ENCODE data around the gene ZFYVE9. TPM values are rescaled to one million over a fixed set of nuclear protein-coding genes. Genes with fewer than 3 reads are reported as not detected.

ZFYVE9 gene
- total and polyA plus RNA-seq, 2 of the 4 experiments (the other 2 are of a cell fraction), result 8.3 to 28.7 TPM

DNA sequence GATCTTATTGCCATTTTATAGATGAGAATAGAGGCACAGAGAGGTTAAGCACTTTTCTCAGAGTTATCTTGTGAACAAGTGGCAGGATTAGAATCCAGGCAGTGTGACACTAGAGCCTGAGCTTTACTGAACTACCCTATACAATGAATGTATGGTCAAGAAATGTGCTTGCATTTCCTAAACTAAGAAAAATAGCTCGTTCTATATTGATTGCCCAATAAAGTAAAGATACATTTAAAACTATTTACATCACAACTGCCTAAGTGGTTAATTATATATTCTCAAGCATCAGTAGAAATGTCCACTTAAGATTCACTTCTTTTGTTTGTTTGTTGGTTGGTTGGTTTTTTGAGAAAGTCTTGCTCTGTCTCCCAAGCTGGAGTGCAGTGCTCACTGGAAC, 91.6 kb downstream of the ZFYVE9 start:
- no peak overlapping the region for H2BK15ac ChIP-seq (ENCODE audit: low read depth, low read length)
- no peak overlapping the region for H3K18ac ChIP-seq (ENCODE audit: low read depth, low read length)
- no peak overlapping the region for H2BK120ac ChIP-seq (ENCODE audit: low read depth, low read length)
- H4K91ac ChIP-seq (ENCODE audit: insufficient read depth, low read depth, low read length), result no peak overlapping the region
- no peak overlapping the region for H3K56ac ChIP-seq (ENCODE audit: extremely low read depth, insufficient read depth, low read length)
- no peak for DNase-seq
- CTCF ChIA-PET, result no interaction called here
- peaks cover 3% of the 10 kb centered on the region for H3K4me1 ChIP-seq (ENCODE audit: control insufficient read depth, insufficient read depth, low read length)
- H3K36me3 ChIP-seq (ENCODE audit: control insufficient read depth, insufficient read depth, low read length), result no peaks in the 10 kb centered on the region
- WGBS, 2 experiments (ENCODE audit: extremely low coverage in 2 of 2, insufficient read length in 1 of 2), result no CpG with 5 or more reads among the region's 1 CpG
- no peaks in the 10 kb centered on the region for H3K27me3 ChIP-seq (ENCODE audit: control insufficient read depth, insufficient read depth, low read length)
- H4K20me1 ChIP-seq (ENCODE audit: insufficient read depth, low read length), result peaks cover 4% of the 10 kb centered on the region; the same call in 1 of the 2 replicates
- H3K4me3 ChIP-seq (ENCODE audit: insufficient read depth, low read depth, low read length), result no peak overlapping the region
- H2BK5ac ChIP-seq (ENCODE audit: low read depth, low read length, poor library complexity, severe bottlenecking), result no peak overlapping the region
- no peak for TF ChIP-seq CHD1 (IDR thresholded peaks at IDR 0.05; ENCODE audit: low read depth, low read length)
- no peak for TF ChIP-seq NFE2L2 (IDR thresholded peaks at IDR 0.05; ENCODE audit: low read depth, low read length)
- no peak for TF ChIP-seq RFX5 (IDR thresholded peaks at IDR 0.05; ENCODE audit: low read depth, low read length)
- TF ChIP-seq MAFK (IDR thresholded peaks at IDR 0.05; ENCODE audit: low read depth, low read length), result no peak
- no peak for TF ChIP-seq FOS (IDR thresholded peaks at IDR 0.05; ENCODE audit: low read depth, low read length)
- no peak for TF ChIP-seq POLR2A (IDR thresholded peaks at IDR 0.05; ENCODE audit: low read depth, low read length)
- TF ChIP-seq, protein P1, sequence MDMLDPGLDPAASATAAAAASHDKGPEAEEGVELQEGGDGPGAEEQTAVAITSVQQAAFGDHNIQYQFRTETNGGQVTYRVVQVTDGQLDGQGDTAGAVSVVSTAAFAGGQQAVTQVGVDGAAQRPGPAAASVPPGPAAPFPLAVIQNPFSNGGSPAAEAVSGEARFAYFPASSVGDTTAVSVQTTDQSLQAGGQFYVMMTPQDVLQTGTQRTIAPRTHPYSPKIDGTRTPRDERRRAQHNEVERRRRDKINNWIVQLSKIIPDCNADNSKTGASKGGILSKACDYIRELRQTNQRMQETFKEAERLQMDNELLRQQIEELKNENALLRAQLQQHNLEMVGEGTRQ (IDR thresholded peaks at IDR 0.05; ENCODE audit: low read depth, low read length), result no peak
- TF ChIP-seq, protein P2, sequence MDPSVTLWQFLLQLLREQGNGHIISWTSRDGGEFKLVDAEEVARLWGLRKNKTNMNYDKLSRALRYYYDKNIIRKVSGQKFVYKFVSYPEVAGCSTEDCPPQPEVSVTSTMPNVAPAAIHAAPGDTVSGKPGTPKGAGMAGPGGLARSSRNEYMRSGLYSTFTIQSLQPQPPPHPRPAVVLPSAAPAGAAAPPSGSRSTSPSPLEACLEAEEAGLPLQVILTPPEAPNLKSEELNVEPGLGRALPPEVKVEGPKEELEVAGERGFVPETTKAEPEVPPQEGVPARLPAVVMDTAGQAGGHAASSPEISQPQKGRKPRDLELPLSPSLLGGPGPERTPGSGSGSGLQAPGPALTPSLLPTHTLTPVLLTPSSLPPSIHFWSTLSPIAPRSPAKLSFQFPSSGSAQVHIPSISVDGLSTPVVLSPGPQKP (IDR thresholded peaks at IDR 0.05; ENCODE audit: borderline replicate concordance, low read depth, low read length), result no peak
- no peak for TF ChIP-seq SMC3 (IDR thresholded peaks at IDR 0.05; ENCODE audit: low read depth, low read length)
- no peak overlapping the region for H3K4ac ChIP-seq (ENCODE audit: low read depth, low read length)
- no peak overlapping the region for H3K14ac ChIP-seq (replicated peaks; ENCODE audit: low read depth, low read length)
- ATAC-seq (ENCODE audit: low read depth), result no peak
- dilution Hi-C loops (cut with HindIII; ENCODE audit: low sequenced_read_pairs, unreplicated experiment), result no loop called here
- no peaks in the 10 kb centered on the region for H3K9me1 ChIP-seq (ENCODE audit: insufficient read depth, low read length)
- H3K23ac ChIP-seq (ENCODE audit: low read depth, low read length), result no peak overlapping the region
- POLR2A ChIA-PET (ENCODE audit: unreplicated experiment), result interaction anchor here (0.5 kb wide), 1 partner anchor 22 kb away, joined by 14 read pairs; no protein-coding TSS in a partner anchor
- BruUV-seq (replicated peaks), result no TSS peak
- H2AK9ac ChIP-seq (replicated peaks; ENCODE audit: low read depth, low read length, poor library complexity), result no peak overlapping the region
- no peak overlapping the region for H4K8ac ChIP-seq (ENCODE audit: low read depth in 2 of 2, low read length in 2 of 2)
- H3K9me3 ChIP-seq (ENCODE audit: control insufficient read depth, insufficient read depth, low read length), result no peaks in the 10 kb centered on the region
- H3K9ac ChIP-seq (ENCODE audit: low read depth, low read length), result no peak overlapping the region
- in situ Hi-C loops (cut with MboI; ENCODE audit: low sequenced_read_pairs), result no loop called here
- no peak overlapping the region for H2BK20ac ChIP-seq (ENCODE audit: low read depth, low read length)
- H2AK5ac ChIP-seq (ENCODE audit: low read depth, low read length), result no peak overlapping the region
- H2AFZ ChIP-seq (replicated peaks; ENCODE audit: low read length, poor library complexity), result no peak overlapping the region
- intact Hi-C loops (cut with micrococcal nuclease), result no loop called here
- peaks cover 4 to 10% of the 10 kb centered on the region in 2 experiments; a peak in 2 of 4 replicates for H3K79me1 ChIP-seq (ENCODE audit: low read depth in 1 of 2, low read length in 2 of 2)
- no peak overlapping the region for H4K5ac ChIP-seq (ENCODE audit: low read depth, low read length)
- H3K27ac ChIP-seq (ENCODE audit: insufficient read depth, low read length), result no peak overlapping the region
- no peak overlapping the region for H3K4me2 ChIP-seq (ENCODE audit: low read depth, low read length)

Data from IMR-90 (cell line).